WI38 (cell line): ENCODE measurements around the gene NAV3.

Experiments used
- H3K4me3 ChIP-seq: 2 replicates; pipeline ENCODE4 v1.5.1; 2011; ENCODE audit warnings: low read depth, mild to moderate bottlenecking, control low read depth, low read length
- CTCF ChIP-seq: IDR thresholded peaks from 2 replicates; pipeline ENCODE4 v1.5.1; 2012; ENCODE audit warnings: low read depth, mild to moderate bottlenecking, control low read depth, low read length

NAV3 gene

DNA sequence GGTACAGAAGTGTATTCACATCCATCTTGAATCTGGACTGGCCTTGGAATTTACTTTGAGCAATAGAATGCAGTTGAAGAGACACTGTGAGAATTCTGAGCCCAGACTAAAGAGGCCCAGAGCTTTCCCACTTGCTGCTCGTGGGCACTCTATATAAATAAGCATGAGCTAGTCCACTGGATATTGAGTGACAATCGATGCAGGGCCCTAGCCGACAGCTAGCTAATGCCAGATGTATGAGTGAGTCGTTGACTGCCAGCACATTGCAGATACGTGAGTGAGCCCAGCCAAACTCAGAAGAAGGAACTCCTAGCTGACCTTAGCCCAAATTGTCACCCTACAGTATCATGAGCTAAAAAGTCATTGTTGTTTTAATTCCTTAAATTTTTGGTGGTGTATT, 24.9 kb downstream of the NAV3 start:
- no peak for TF ChIP-seq CTCF
- H3K4me3 ChIP-seq: no peak overlapping the region

- no peak for TF ChIP-seq CTCF
- no peak overlapping the region for H3K4me3 ChIP-seq
Measured at GRCh38 chr12:77861317-77861716, 30.6 kb downstream of the NAV3 start.

DNA sequence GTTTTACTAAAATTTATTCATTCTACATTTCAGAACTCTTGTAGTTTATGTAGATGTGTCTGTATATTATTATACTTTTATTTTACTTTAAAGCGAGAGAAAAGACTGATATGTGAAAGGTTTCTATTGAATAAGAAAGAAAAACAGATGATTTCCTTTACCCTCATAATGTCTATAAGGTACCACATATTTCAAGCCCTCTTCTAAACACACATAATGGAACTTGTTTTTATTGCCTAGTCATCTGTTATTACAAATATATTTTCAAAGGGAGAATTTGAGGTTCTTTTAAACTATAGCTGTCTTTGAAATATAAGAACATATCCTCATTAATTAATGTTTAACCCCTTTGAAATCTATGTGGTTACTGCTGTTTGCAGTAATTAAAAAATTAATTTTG, 34.5 kb downstream of the NAV3 start:
- H3K4me3 ChIP-seq: no peak overlapping the region
- no peak for TF ChIP-seq CTCF

DNA sequence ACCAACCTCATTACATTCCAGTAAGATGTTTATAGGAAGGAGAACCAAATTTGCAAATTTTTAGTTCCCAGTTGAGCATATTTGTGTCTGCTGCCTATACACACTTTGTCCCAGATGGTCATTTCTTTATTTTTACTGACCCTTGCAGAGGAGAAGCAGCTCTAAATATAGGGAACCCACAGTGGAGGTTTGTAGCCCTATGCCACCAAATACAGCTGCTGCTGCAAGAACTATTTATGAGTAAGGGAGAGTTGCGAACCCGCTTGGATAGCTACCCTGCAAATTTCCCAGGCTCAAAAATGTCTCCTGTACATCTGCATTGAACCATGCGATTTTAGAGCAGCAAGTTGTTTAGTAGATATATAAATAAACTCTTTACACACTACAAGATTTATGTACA, 48.2 kb downstream of the NAV3 start:
- no peak overlapping the region for H3K4me3 ChIP-seq
- TF ChIP-seq CTCF: no peak

DNA sequence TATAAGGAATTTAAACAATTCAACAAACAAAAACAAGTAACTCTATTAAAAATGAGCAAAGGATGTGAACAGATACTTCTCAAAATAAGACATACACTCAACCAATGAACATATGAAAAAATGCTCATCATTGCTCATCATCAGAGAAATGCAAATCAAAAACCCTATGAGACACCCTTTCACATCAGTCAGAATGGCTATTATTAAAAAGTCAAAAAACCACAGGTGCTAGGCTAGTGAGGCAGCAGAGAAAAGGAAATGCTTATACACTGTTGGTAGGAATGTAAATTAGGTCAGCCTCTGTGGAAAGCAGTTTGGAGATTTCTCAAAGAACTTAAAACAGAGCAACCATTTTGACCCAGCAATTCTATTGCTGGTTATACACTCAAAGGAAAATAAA, 52.0 kb downstream of the NAV3 start:
- no peak for TF ChIP-seq CTCF

GRCh38 chr12:77888611-77889010, 57.9 kb downstream of the NAV3 start:
- no peak overlapping the region for H3K4me3 ChIP-seq
- no peak for TF ChIP-seq CTCF

More for the DNA sequence above, 52.0 kb downstream of the NAV3 start:
- H3K4me3 ChIP-seq: no peak overlapping the region

- H3K4me3 ChIP-seq: no peak overlapping the region
- no peak for TF ChIP-seq CTCF
Measured at GRCh38 chr12:77891518-77892147, 60.9 kb downstream of the NAV3 start.
